Upper lobe of left lung (tissue), 4 donors: ENCODE data around the gene PRKCE.

ENCODE experiments used
- CTCF ChIP-seq, 6 experiments: fragments of 450-650 bp in 4 of 6; fragments of 200-600 bp in 2 of 6; sonication (generic) in 2 of 6; IDR thresholded peaks; one replicate each; pipeline ENCODE4 v1.5.1; 2016 to 2019; ENCODE audit warnings: antibody characterized with exemption in 6 of 6
- EP300 ChIP-seq, 4 donors: sonication (generic); formaldehyde crosslinking; IDR thresholded peaks; one replicate each; pipeline ENCODE4 v1.5.1; 2017; ENCODE audit warnings: antibody characterized with exemption in 4 of 4, control low read depth in 2 of 4
- POLR2A ChIP-seq, 4 donors: fragments of 450-650 bp; IDR thresholded peaks; one replicate each; pipeline ENCODE4 v1.5.1; 2016 to 2017; ENCODE audit warnings: antibody characterized with exemption in 4 of 4, mild to moderate bottlenecking in 2 of 4
- POLR2AphosphoS5 ChIP-seq, 2 donors: sonication (generic); formaldehyde crosslinking; IDR thresholded peaks; one replicate each; pipeline ENCODE4 v1.5.1; 2017; ENCODE audit warnings: antibody characterized with exemption in 2 of 2

GRCh38 chr2:45774688-45775244 is 123.3 kb downstream of the PRKCE start:
- TF ChIP-seq CTCF (IDR thresholded peaks at IDR 0.05) (no peak), POLR2AphosphoS5 (IDR thresholded peaks at IDR 0.05) (peak in 1 of 2 donors; percentile 82), EP300 (IDR thresholded peaks at IDR 0.05) (peak in 3 of 4 donors; percentile 49 to 86 (median 70)), POLR2A (IDR thresholded peaks at IDR 0.05) (peak in 1 of 4 donors; percentile 18)
